GM12874 (cell line): Measurements from ENCODE around the gene ANO2.

Source experiments
- TF ChIP-seq, protein P1 (sequence below): IDR thresholded peaks from 2 replicates; pipeline ENCODE4 v1.5.1; 2011; ENCODE audit warnings: low read depth, mild to moderate bottlenecking, control low read depth, low read length, moderate library complexity; ENCODE audit not compliant: insufficient read depth

Gene ANO2

DNA sequence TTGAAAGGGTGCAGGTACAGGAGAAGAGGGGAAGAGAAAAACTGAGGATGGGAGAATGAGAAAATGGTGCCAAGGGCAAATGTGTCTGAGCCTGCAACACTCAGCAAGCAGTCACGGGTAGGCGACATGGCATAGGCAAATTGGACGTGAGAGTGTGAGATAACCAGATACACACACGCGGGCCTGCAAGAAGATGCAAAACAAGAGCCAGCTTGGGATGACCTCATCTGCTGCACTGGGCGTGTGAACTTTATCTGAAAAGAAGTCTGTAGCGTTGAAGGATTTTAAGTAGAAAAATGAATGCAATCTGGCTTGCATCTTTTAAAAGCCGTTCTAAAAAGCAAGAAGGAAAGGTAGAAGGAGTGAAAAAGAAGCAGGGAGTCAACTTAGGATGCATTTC, 352.7 kb downstream of the ANO2 start:
- TF ChIP-seq, protein P1, sequence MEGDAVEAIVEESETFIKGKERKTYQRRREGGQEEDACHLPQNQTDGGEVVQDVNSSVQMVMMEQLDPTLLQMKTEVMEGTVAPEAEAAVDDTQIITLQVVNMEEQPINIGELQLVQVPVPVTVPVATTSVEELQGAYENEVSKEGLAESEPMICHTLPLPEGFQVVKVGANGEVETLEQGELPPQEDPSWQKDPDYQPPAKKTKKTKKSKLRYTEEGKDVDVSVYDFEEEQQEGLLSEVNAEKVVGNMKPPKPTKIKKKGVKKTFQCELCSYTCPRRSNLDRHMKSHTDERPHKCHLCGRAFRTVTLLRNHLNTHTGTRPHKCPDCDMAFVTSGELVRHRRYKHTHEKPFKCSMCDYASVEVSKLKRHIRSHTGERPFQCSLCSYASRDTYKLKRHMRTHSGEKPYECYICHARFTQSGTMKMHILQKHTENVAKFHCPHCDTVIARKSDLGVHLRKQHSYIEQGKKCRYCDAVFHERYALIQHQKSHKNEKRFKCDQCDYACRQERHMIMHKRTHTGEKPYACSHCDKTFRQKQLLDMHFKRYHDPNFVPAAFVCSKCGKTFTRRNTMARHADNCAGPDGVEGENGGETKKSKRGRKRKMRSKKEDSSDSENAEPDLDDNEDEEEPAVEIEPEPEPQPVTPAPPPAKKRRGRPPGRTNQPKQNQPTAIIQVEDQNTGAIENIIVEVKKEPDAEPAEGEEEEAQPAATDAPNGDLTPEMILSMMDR = no peak

DNA sequence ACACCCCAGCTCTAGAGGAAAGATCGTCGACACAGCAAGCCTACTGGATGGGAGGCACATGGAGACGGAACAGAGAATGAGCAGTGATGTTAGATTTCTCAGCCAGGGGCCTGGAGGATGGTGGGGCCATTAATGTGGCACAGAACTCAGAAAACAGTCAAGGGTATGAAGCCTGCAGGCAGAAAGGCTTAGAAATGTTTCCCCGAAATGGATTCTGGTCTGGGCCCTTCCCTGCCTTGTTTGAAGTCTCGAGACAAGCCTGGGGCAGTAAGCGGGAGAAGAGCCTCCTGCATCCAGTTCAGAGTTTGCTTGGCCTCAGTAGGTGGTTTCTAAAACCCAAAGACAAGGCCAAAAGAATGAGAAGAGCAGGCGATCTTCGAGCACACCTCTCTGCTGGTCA, 354.7 kb downstream of the ANO2 start:
- TF ChIP-seq, protein P1 = no peak

DNA sequence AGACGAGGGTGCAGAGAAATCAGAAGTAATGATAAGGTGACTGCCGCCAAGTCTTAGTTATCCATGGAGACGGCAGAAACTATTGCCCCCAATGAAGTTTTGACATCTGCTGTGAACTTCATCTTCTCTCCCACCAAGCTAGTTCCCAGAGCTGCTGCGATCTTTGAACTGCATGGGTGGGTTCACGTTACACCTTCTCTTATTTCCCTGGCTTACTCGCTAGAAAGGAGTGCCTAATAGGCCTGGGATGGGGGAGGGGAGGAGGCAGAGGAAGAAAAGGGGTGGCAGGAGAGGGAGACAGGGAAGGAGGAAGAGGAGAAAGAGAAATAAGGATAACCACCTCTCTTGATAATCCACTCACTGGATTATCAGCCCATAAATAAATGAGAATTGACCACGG, 356.0 kb downstream of the ANO2 start:
- TF ChIP-seq, protein P1 = no peak

DNA sequence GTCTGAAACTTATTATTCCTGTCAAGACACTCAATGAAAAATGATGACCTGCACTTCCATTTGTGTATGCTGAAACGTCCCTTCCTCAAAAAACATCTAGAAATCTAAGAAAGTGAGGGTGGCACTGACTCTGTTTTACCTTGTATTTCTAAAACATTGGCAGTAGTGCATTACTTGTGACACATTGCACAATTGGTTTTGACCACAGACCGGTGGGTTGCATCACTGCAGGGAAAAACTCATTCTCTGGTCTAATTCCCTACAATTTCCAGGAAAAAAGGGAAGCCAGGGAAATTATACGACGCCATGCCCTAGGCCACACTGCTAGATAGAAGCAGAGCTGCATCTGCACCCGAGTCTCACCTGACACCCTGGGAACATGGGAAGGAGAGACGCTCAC, 356.5 kb downstream of the ANO2 start:
- TF ChIP-seq, protein P1 = no peak

DNA sequence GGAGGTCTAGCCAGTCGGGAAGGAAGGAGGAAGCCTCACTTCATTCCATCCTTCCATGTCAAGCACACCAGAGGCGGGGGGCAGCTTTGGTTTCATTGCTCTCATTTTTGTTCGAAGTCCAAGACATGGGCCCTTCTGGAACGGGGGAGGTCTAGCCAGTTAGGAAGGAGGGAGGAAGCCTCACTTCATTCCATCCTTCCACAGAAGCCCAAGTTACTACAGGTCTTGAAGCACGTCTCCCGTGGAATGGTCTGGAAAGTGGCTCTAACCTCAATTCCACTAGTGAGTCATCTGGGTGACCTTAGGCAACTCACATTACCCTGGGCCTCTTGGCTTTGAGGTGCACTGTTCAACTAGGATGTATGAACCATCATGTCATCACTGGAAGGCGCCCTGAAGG, 356.9 kb downstream of the ANO2 start:
- TF ChIP-seq, protein P1 = no peak

DNA sequence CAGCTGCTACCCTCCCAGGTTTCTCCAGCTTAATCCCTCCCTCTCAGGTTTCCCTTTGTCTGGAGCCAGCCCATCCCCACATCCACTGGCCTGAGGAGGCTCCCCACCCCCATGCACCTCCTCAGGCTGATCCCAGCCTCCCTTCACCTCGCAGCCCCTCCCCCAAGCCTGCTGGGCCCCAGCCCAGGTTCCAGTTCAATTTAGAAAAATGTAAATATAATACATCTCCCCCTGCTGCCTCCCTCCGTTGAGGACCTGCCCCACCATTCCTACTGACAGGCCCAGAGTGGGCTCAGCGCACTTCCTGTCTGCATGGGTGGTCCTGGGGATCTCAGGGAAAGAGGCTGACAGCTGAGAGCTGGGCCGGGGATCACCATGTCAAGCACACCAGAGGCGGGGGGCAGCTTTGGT, 357.3 kb downstream of the ANO2 start:
- TF ChIP-seq, protein P1 = no peak

DNA sequence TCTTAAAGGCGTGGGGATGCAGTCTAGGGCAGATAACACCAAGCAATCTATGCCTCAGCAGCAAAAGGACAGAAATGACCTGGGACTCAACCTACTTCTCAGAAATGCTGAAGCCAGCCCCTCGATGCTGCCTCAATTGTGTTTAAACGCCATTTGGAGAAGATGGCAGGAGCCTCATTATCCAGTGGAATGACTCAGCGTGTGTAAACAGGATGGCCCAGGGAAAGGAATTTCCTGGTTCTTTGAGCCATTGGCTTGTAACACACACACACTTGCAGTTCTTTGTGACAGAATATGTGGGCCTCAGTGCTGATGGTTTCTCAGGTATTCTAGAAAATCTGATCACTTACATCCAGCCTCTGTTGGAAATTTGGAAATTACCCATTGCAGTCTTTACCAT, 358.9 kb downstream of the ANO2 start:
- TF ChIP-seq, protein P1 = no peak

DNA sequence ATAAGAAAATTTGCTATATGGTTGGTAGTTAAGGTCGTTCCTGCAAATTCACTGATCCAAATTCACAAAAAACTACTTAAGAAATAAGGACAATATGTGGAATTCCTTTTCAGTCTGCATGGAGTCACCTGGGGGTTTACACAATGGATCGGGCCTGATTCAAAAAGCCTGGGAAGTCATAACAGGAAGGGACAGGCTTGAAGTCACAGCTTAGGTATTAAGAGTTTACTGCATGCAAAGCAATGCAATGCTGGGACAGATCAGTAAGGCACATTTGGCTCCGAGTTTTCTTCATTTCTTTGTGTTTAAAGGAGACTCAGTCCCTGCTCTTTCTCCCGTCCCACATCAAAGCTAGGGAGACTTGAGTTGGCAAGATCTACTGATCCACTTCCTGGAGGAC, 359.9 kb downstream of the ANO2 start:
- TF ChIP-seq, protein P1 = no peak
